COR-L47 (cell line): ENCODE measurements around the gene NEMF.
"Not testable (repeated sequence)": the region's sequence is repeated elsewhere in the genome, so short reads cannot be mapped to it uniquely, and the experiment has no call there.

ENCODE experiments used
- DNase-seq: peaks from one replicate; lab custom pipeline; 2025; lab: John Stamatoyannopoulos, UW

NEMF gene

DNA sequence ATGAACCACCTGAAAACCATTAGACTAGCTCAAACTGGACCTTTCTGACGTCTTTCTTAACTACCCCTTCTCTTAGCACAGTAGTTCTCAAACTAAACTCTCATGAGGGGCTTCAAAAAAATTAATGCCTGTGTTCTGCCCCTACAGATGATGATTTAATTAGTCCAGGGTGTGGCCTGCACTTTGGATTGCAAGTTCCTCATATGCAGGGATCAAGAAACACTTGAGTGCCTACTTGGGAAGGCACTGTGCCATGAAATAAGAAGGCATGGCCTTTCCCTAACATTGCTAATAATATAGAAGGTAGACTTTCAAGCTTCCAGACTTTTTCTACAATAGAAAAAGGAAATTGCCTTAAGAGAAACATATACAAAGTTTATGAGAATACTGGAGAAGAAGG, 107.4 kb downstream of the NEMF start:
- DNase-seq = no peak

DNA sequence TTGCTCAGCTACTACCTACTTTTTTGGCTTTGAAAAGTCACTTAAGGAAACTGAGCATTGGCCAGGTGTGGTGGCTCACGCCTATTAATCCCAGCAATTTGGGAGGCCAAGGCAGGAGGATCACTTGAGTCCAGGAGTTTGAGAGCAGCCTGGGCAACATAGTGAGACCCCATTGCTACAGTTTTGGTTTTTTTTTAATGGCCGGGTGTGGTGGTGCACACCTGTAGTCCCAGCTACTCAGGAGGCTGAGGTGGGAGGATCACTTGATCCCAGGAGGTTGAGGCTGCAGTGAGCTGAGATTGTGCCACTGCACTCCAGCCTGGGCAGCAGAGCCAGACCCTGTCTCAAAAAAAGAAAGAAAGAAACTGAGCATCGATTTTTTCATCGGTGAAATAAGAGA, 116.9 kb downstream of the NEMF start:
- DNase-seq = not testable (repeated sequence)

DNA sequence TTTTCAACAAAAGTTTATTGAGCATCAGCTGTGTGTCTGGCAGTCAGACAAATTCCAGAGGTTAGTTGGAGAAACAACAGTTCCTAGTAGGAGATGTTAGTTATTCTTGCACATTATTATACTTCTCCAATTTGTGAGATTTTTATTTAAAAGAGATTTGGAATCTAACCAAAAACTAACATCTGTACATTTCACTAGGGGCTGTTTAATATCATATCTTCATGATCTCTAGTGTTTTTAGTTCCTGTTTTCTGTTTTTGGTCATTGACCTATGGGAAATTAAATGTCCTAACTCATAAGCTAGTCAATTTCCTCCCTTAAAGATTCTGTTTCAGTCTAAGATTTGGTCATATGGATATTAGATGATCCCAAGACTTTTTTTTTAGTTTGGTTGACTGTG, 118.8 kb downstream of the NEMF start:
- DNase-seq = no peak

DNA sequence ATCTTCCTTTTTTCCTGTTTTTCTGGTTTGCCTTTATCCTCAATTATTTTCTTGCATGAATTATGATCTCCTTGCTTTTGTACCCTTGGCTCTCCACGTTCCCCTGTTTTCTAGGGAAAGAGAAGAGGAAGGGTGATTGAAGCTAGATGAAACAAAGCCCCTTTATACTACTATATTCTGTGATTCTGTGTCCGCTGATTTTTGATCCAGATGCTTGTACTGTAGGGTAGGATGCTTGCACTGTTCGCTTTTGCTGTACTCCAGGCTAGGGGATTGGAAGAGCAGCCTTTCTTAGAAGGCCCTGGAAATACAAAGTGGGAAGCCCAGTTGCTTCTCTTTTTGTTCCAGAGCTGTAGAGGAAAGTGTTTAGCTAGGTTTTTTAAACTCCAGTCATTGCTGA, 119.7 kb downstream of the NEMF start:
- no peak for DNase-seq
